Activated T-helper 1 cell treated with anti-CD3 and anti-CD28 coated beads, Interleukin-12 subunit alpha, Interleukin-12 subunit beta, Interleukin-2, Interleukin-4 antibody, amounts not matched to agents 30 ng/mL and 10 ng/mL and 1 ng/mL, durations not matched to agents 14 hours and 24 hours and 36 hours (primary cell): ENCODE measurements around the gene TRIM26. TPM values are rescaled to one million over a fixed set of nuclear protein-coding genes. Genes with fewer than 3 reads are reported as not detected.
"Not testable (repeated sequence)": the region's sequence is repeated elsewhere in the genome, so short reads cannot be mapped to it uniquely, and the experiment has no call there.

Experiments
- DNase-seq: peaks from one replicate; pipeline ENCODE4 v3.0.0; 2021; ENCODE audit warnings: low spot score
- H3K27ac Mint-ChIP-seq: one replicate; pipeline ENCODE4 v1.8.0; 2021; ENCODE audit warnings: mild to moderate bottlenecking, mixed read lengths
- H3K27me3 Mint-ChIP-seq: one replicate; pipeline ENCODE4 v1.8.0; 2022; ENCODE audit warnings: mild to moderate bottlenecking, moderate library complexity, mixed read lengths; ENCODE audit not compliant: insufficient read depth
- H3K36me3 Mint-ChIP-seq: one replicate; pipeline ENCODE4 v1.8.0; 2021; ENCODE audit warnings: low read depth, mixed read lengths
- H3K4me1 Mint-ChIP-seq: one replicate; pipeline ENCODE4 v1.8.0; 2021; ENCODE audit warnings: low read depth, mixed read lengths
- H3K4me3 Mint-ChIP-seq: one replicate; pipeline ENCODE4 v1.8.0; 2021; ENCODE audit warnings: mild to moderate bottlenecking, moderate library complexity, mixed read lengths
- H3K9me3 Mint-ChIP-seq: one replicate; pipeline ENCODE4 v1.8.0; 2021; ENCODE audit warnings: mixed read lengths
- intact Hi-C: fragments of 100-400 bp; cut with micrococcal nuclease; formaldehyde crosslinking; loops from one replicate; pipeline ENCODE4 v1.15.1; 2024
- total RNA-seq: library from RNA; stranded (reverse); gene quantifications from 2 replicates; pipeline ENCODE4 v1.2.3, GENCODE V29; 2022

TRIM26 gene, protein sequence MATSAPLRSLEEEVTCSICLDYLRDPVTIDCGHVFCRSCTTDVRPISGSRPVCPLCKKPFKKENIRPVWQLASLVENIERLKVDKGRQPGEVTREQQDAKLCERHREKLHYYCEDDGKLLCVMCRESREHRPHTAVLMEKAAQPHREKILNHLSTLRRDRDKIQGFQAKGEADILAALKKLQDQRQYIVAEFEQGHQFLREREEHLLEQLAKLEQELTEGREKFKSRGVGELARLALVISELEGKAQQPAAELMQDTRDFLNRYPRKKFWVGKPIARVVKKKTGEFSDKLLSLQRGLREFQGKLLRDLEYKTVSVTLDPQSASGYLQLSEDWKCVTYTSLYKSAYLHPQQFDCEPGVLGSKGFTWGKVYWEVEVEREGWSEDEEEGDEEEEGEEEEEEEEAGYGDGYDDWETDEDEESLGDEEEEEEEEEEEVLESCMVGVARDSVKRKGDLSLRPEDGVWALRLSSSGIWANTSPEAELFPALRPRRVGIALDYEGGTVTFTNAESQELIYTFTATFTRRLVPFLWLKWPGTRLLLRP
- 61.6 and 64.7 TPM in 2 replicates for total RNA-seq

- DNase-seq = peak; percentile 98
- Mint-ChIP-seq H3K27me3 (no peaks in the 10 kb centered on the region), H3K36me3 (peaks cover 25% of the 10 kb centered on the region), H3K4me3 (peak within 1 kb of the TSS; percentile 88), H3K4me1 (peaks cover 57% of the 10 kb centered on the region), H3K9me3 (no peaks in the 10 kb centered on the region), H3K27ac (peak within 1 kb of the TSS; percentile 97)
- intact Hi-C loops = loop anchor here (1.0 to 5.0 kb wide), 7 partner anchors 44 to 404 kb away; partner anchors contain the start of genes GNL1, MRPS18B, PPP1R10 and PPP1R11
Measured at GRCh38 chr6:30212865-30213666, at the start of gene TRIM26. Gene TRIM26, minus strand, starts transcription at chr6:30213406. Its CDS starts 14,303 bp downstream, at chr6:30199103.

DNA sequence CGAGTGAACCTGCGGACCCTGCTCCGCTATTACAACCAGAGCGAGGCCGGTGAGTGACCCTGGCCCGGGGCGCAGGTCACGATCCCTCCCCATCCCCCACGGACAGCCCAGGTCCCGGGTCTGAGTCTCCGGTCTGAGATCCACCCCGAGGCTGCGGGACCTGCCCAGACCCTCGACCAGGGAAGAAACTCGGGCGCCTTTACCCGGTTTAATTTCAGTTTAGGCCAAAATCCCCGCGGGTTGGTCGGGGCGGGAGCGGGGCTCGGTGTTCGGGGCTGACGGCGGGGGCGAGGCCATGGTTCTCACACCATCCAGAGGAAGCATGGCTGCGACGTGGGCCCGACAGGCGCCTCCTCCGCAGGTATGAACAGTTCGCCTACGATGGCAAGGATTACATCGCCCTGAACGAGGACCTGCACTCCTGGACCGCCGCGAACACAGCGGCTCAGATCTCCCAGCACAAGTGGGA is 46.9 kb upstream of the TRIM26 start:
- peaks cover 17% of the 10 kb centered on the region for H3K36me3 Mint-ChIP-seq
- intact Hi-C loops = no loop called here
- H3K27me3 Mint-ChIP-seq = peaks cover 19% of the 10 kb centered on the region
- H3K4me3 Mint-ChIP-seq = peak overlapping the region; percentile 87
- H3K9me3 Mint-ChIP-seq = no peaks in the 10 kb centered on the region
- peaks cover 15% of the 10 kb centered on the region for H3K4me1 Mint-ChIP-seq
- H3K27ac Mint-ChIP-seq = no peak overlapping the region
- peak; percentile 8 for DNase-seq

DNA sequence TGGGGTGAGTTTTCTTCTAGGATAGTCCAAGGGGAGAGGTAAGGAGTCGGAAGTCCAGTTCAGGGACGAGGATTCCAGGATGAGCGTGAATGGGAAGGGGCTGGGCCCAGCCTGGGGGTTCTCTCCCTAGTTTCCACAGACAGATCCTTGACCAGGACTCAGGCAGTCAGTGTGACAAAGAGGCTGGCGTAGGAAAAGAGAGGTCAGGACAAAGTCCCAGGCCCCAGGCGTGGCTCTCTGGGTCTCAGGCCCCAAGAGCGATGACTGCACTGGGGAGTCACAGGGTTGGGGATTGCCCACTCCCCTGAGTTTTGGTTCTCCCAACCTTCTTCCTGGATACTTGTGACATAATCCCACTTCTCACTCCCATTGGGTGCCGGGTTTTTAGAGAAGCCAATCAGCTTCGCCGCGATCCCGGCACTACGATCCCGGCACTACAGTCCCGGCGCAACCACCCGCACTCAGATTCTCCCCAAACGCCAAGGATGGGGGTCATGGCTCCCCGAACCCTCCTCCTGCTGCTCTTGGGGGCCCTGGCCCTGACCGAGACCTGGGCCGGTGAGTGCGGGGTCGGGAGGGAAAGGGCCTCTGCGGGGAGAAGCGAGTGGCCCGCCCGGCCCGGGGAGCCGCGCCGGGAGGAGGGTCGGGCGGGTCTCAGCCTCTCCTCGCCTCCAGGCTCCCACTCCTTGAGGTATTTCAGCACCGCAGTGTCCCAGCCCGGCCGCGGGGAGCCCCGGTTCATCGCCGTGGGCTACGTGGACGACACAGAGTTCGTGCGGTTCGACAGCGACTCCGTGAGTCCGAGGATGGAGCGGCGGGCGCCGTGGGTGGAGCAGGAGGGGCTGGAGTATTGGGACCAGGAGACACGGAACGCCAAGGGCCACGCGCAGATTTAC is 46.2 kb upstream of the TRIM26 start:
- peak overlapping the region; percentile 79 for H3K27ac Mint-ChIP-seq
- no peaks in the 10 kb centered on the region for H3K9me3 Mint-ChIP-seq
- peaks cover 19% of the 10 kb centered on the region for H3K27me3 Mint-ChIP-seq
- intact Hi-C loops = loop anchor here (1.0 to 2.0 kb wide), 4 partner anchors 40 to 86 kb away; partner anchors contain the start of genes RPP21, TRIM26 and TRIM39
- peaks cover 15% of the 10 kb centered on the region for H3K4me1 Mint-ChIP-seq
- peak; percentile 65 for DNase-seq
- peak overlapping the region; percentile 87 for H3K4me3 Mint-ChIP-seq
- H3K36me3 Mint-ChIP-seq = peaks cover 12% of the 10 kb centered on the region

DNA sequence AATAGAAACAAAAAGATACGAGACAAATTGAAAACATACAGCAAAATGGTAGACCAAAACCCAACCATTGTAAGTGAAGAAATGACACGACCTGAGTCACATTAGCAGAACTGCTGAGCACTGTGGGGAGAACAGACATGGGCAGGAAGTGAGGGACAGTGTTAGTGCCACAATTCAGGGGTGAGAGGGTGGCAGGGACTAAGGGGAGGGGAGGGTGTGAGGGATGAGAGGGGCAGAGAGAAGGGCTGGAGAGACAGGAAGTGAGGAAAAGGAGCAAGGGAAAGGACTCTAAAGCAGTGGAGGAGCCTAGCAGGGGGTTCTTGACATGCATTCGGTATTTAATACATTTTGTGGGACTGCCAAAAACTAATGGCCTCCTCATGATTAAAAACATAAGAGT is 45.0 kb upstream of the TRIM26 start:
- peak overlapping the region; percentile 4 for H3K27ac Mint-ChIP-seq
- intact Hi-C loops = loop anchor here (2.0 kb wide), 1 partner anchor 69 kb away; the partner anchor contains the start of gene TRIM39

GRCh38 chr6:30252417-30252816 is 39.2 kb upstream of the TRIM26 start:
- H3K4me3 Mint-ChIP-seq, H3K9me3 Mint-ChIP-seq, H3K36me3 Mint-ChIP-seq, H3K27ac Mint-ChIP-seq, DNase-seq, intact Hi-C loops, H3K4me1 Mint-ChIP-seq: not testable (repeated sequence)
- H3K27me3 Mint-ChIP-seq = peaks cover 25% of the 10 kb centered on the region

More for the DNA sequence above, 45.0 kb upstream of the TRIM26 start:
- Mint-ChIP-seq H3K4me3 (peak overlapping the region; percentile 46), H3K27me3 (peaks cover 19% of the 10 kb centered on the region), H3K4me1 (peaks cover 15% of the 10 kb centered on the region), H3K36me3 (peaks cover 6% of the 10 kb centered on the region), H3K9me3 (no peaks in the 10 kb centered on the region)
- no peak for DNase-seq

DNA sequence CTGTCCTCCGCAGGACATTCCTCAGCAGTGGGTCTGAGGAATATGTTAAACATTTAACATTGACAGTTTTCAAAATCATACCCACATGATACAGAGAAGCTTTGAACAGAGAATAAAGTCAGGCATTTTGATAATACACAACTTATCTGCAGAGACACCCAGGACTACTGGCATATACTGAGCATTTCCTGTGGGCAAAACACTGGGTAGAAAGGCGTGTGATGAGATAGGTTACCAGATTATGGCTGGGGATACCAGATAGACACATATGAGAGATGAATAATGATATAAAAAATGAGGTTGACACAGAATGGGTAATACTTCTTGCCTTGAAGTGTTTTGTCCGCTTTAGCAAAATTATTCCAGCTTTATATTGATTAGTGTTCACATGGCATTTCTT is 31.4 kb upstream of the TRIM26 start:
- Mint-ChIP-seq H3K4me1 (no peaks in the 10 kb centered on the region), H3K4me3 (no peak overlapping the region)

DNA sequence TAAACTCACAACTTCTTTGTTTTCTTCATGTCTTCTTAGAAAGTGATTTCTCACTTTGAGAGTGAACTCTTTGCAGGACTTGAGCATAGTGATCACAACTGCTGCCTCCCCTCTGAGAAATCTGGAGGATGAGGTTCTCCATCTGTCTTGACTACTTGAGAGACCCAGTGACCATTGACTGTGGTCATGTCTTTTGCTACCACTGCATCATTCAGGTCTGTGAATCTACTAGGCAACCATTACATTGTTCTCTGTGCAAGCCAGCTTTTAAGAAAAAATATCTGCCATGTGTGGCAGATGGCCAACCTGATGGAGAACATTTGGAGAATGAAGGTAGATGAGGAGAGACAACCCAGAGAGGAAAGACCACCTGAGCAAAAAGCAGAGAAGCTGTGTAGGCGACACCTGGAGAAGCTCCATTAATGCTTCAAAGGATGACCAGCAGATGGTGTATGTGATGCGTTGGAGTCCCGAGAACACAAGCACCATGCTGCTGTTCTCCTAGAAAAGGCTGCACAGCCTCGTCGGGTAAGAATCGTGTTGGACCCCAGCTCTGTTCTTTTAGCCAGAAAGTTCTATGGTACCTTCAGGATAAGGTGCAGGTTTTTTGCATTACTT is 25.1 kb upstream of the TRIM26 start:
- no peak overlapping the region for H3K27ac Mint-ChIP-seq
- H3K4me1 Mint-ChIP-seq = no peaks in the 10 kb centered on the region
- no peaks in the 10 kb centered on the region for H3K36me3 Mint-ChIP-seq
- intact Hi-C loops = loop anchor here (1.0 kb wide), 1 partner anchor 159 kb away; no protein-coding TSS in a partner anchor
- H3K9me3 Mint-ChIP-seq = no peaks in the 10 kb centered on the region
- no peak overlapping the region for H3K4me3 Mint-ChIP-seq
- H3K27me3 Mint-ChIP-seq = peaks cover 47% of the 10 kb centered on the region
- DNase-seq = no peak

More for the DNA sequence above, 31.4 kb upstream of the TRIM26 start:
- no peaks in the 10 kb centered on the region for H3K9me3 Mint-ChIP-seq
- intact Hi-C loops = no loop called here
- H3K27ac Mint-ChIP-seq = no peak overlapping the region
- H3K27me3 Mint-ChIP-seq = peaks cover 24% of the 10 kb centered on the region
- no peak for DNase-seq
- H3K36me3 Mint-ChIP-seq = no peaks in the 10 kb centered on the region

DNA sequence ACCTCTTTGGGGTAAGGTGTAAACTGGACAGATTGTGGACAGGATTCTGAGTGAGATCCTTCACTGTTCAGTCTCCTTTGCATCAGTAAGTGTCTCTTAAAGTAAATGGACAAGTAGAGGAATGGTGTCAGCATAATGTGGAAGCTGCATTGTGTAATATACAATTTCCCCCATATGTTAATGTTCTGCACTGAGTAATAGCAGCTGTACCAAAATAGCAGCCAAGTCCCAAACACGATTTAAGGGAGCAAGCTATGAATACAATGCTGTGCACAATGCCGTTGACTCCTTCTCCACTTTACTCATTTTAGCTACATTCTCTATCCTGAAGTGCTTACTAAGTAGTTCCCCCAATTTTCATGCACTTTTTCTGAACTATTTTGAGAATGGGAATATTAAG is 21.1 kb upstream of the TRIM26 start:
- H3K36me3 Mint-ChIP-seq = no peaks in the 10 kb centered on the region
- intact Hi-C loops = no loop called here
- no peak overlapping the region for H3K4me3 Mint-ChIP-seq
- H3K27ac Mint-ChIP-seq = no peak overlapping the region
- no peak for DNase-seq
- H3K4me1 Mint-ChIP-seq = no peaks in the 10 kb centered on the region
- H3K9me3 Mint-ChIP-seq = no peaks in the 10 kb centered on the region
- H3K27me3 Mint-ChIP-seq = peaks cover 47% of the 10 kb centered on the region

- H3K27me3 Mint-ChIP-seq = peaks cover 30% of the 10 kb centered on the region
- no peak overlapping the region for H3K4me3 Mint-ChIP-seq
- no peaks in the 10 kb centered on the region for H3K9me3 Mint-ChIP-seq
- no peak overlapping the region for H3K27ac Mint-ChIP-seq
- H3K4me1 Mint-ChIP-seq = peaks cover 17% of the 10 kb centered on the region
- intact Hi-C loops = no loop called here
- no peak for DNase-seq
- H3K36me3 Mint-ChIP-seq = no peaks in the 10 kb centered on the region
Measured at GRCh38 chr6:30231067-30231466, 17.9 kb upstream of the TRIM26 start.

GRCh38 chr6:30227763-30228487 is 14.7 kb upstream of the TRIM26 start:
- peak overlapping the region; percentile 28 for H3K4me3 Mint-ChIP-seq

GRCh38 chr6:30227242-30227722 is 14.1 kb upstream of the TRIM26 start:
- H3K27me3 Mint-ChIP-seq = peaks cover 5% of the 10 kb centered on the region
- H3K36me3 Mint-ChIP-seq = peaks cover 3% of the 10 kb centered on the region
- peak overlapping the region; percentile 28 for H3K4me3 Mint-ChIP-seq
- intact Hi-C loops = no loop called here
- peaks cover 17% of the 10 kb centered on the region for H3K4me1 Mint-ChIP-seq
- peaks cover 29% of the 10 kb centered on the region for H3K9me3 Mint-ChIP-seq
- H3K27ac Mint-ChIP-seq = no peak overlapping the region
- DNase-seq = no peak

More at GRCh38 chr6:30227763-30228487, 14.7 kb upstream of the TRIM26 start:
- H3K9me3 Mint-ChIP-seq = peaks cover 23% of the 10 kb centered on the region
- peaks cover 3% of the 10 kb centered on the region for H3K36me3 Mint-ChIP-seq
- H3K27ac Mint-ChIP-seq = peak overlapping the region; percentile 19
- H3K27me3 Mint-ChIP-seq = peaks cover 11% of the 10 kb centered on the region
- H3K4me1 Mint-ChIP-seq = peaks cover 17% of the 10 kb centered on the region
- intact Hi-C loops = no loop called here
- DNase-seq = no peak
